Thyroid gland (tissue), 4 donors: ENCODE data around the gene RNF213. TPM values are rescaled to one million over a fixed set of nuclear protein-coding genes. Genes with fewer than 3 reads are reported as not detected.

ENCODE experiments used
- DNase-seq, 2 donors: peaks; one replicate each; pipeline ENCODE4 v3.0.0-alpha.2; 2019
- H3K27ac ChIP-seq, 3 donors: fragments of 200-600 bp; sonication (generic); 1 replicate in 2 of 3; 2 replicates in 1 of 3; pipeline ENCODE4 v1.5.1; 2016 to 2019; ENCODE audit warnings: mild to moderate bottlenecking in 1 of 3, moderate library complexity in 1 of 3
- H3K27me3 ChIP-seq: fragments of 200-600 bp; sonication (generic); one replicate; pipeline ENCODE4 v1.5.1; 2019
- H3K36me3 ChIP-seq, 2 donors: fragments of 200-600 bp; sonication (generic); one replicate each; pipeline ENCODE4 v1.5.1; 2016 to 2019
- H3K4me1 ChIP-seq, 2 donors: fragments of 200-600 bp; sonication (generic); one replicate each; pipeline ENCODE4 v1.5.1; 2017 to 2019
- H3K4me3 ChIP-seq, 3 donors: fragments of 200-600 bp; sonication (generic); replicated peaks in 1 of 3; 1 replicate in 2 of 3; 2 replicates in 1 of 3; pipeline ENCODE4 v1.5.1; 2016; ENCODE audit warnings: mild to moderate bottlenecking in 1 of 3
- H3K9me3 ChIP-seq: fragments of 200-600 bp; sonication (generic); one replicate; pipeline ENCODE4 v1.5.1; 2017
- CTCF ChIP-seq, 6 experiments: fragments of 200-600 bp in 3 of 6; fragments of 450-650 bp in 3 of 6; sonication (generic) in 3 of 6; IDR thresholded peaks; one replicate each; pipeline ENCODE4 v1.5.1; 2016 to 2019; ENCODE audit warnings: antibody characterized with exemption in 6 of 6, mild to moderate bottlenecking in 2 of 6, inconsistent platforms in 1 of 6, moderate library complexity in 1 of 6
- POLR2A ChIP-seq, 2 donors: fragments of 450-650 bp; IDR thresholded peaks; one replicate each; pipeline ENCODE4 v1.6.1; 2017; ENCODE audit warnings: antibody characterized with exemption in 2 of 2, mild to moderate bottlenecking in 2 of 2, moderate library complexity in 1 of 2
- WGBS, 2 donors: methylation state at CpG; one replicate each; pipeline ENCODE4 v1.1.5; 2017; 5-methylcytosine and 5-hydroxymethylcytosine counted together
- intact Hi-C: fragments of 100-400 bp; cut with DNase I; formaldehyde crosslinking; loops from one replicate; pipeline ENCODE4 v1.15.1; 2023
- total RNA-seq, 4 donors: library from RNA; depleted of rRNA; stranded (reverse); fragments of >200 nt; gene quantifications; one replicate each; pipeline ENCODE4 v1.2.3, GENCODE V29; 2016

Gene RNF213
- total RNA-seq, 4 donors from 2014 or later: 107 to 245 (median 187) TPM

GRCh38 chr17:80429356-80430275 lies 169.0 kb downstream of the RNF213 start:
- no peak for DNase-seq
- intact Hi-C loops: loop anchor here (5.0 to 10.0 kb wide), 4 partner anchors 148 to 675 kb away; no protein-coding TSS in a partner anchor
- H3K36me3 ChIP-seq: no peaks in the 10 kb centered on the region
- H3K27ac ChIP-seq: no peak overlapping the region
- H3K9me3 ChIP-seq: no peaks in the 10 kb centered on the region
- peaks cover 0 to 6% of the 10 kb centered on the region in 2 donors for H3K4me1 ChIP-seq
- no peaks in the 10 kb centered on the region for H3K27me3 ChIP-seq
- 90 to 97% methylated on average over 15 to 25 of the region's 33 CpGs for WGBS, 2 donors
- no peak overlapping the region for H3K4me3 ChIP-seq
- no peak for TF ChIP-seq CTCF (IDR thresholded peaks at IDR 0.05)
- TF ChIP-seq POLR2A (IDR thresholded peaks at IDR 0.05): no peak

- H3K27me3 ChIP-seq: no peaks in the 10 kb centered on the region
- no peaks in the 10 kb centered on the region for H3K36me3 ChIP-seq
- H3K27ac ChIP-seq: no peak overlapping the region
- intact Hi-C loops: no loop called here
- 82% methylated on average over 4 to 8 of the region's 15 CpGs for WGBS, 2 donors
- no peak for DNase-seq
- H3K9me3 ChIP-seq: no peaks in the 10 kb centered on the region
- no peak for TF ChIP-seq CTCF (IDR thresholded peaks at IDR 0.05)
- no peak for TF ChIP-seq POLR2A (IDR thresholded peaks at IDR 0.05)
- H3K4me1 ChIP-seq: peaks cover 0 to 6% of the 10 kb centered on the region in 2 donors
- no peak overlapping the region for H3K4me3 ChIP-seq
These were observed 170.0 kb downstream of the RNF213 start for GRCh38 chr17:80430446-80431245.

GRCh38 chr17:80431246-80432195 lies 170.9 kb downstream of the RNF213 start:
- Histone ChIP-seq H3K27ac (no peak overlapping the region), H3K4me3 (no peak overlapping the region), H3K9me3 (no peaks in the 10 kb centered on the region), H3K27me3 (no peaks in the 10 kb centered on the region), H3K4me1 (peaks cover 0 to 6% of the 10 kb centered on the region in 2 donors), H3K36me3 (no peaks in the 10 kb centered on the region)
- no peak for DNase-seq
- intact Hi-C loops: no loop called here
- WGBS, 2 donors: 87 to 90% methylated on average over 17 to 29 of the region's 29 CpGs
- TF ChIP-seq CTCF (IDR thresholded peaks at IDR 0.05): no peak
- TF ChIP-seq POLR2A (IDR thresholded peaks at IDR 0.05): no peak

GRCh38 chr17:80432350-80432955 lies 171.8 kb downstream of the RNF213 start:
- Histone ChIP-seq H3K9me3 (no peaks in the 10 kb centered on the region), H3K4me1 (no peaks in the 10 kb centered on the region), H3K27ac (no peak overlapping the region), H3K4me3 (no peak overlapping the region), H3K27me3 (no peaks in the 10 kb centered on the region), H3K36me3 (no peaks in the 10 kb centered on the region)
- DNase-seq: no peak
- intact Hi-C loops: no loop called here
- 40 to 82% methylated on average over 1 to 11 of the region's 15 CpGs for WGBS, 2 donors
- TF ChIP-seq CTCF (IDR thresholded peaks at IDR 0.05) (no peak), POLR2A (IDR thresholded peaks at IDR 0.05) (no peak)
